ENCODE results near the gene TBX1. TPM values are rescaled to one million over a fixed set of nuclear protein-coding genes. Genes with fewer than 3 reads are reported as not detected.

TBX1 gene
- total RNA-seq, 2 experiments from 2014 or later: not detected

DNA sequence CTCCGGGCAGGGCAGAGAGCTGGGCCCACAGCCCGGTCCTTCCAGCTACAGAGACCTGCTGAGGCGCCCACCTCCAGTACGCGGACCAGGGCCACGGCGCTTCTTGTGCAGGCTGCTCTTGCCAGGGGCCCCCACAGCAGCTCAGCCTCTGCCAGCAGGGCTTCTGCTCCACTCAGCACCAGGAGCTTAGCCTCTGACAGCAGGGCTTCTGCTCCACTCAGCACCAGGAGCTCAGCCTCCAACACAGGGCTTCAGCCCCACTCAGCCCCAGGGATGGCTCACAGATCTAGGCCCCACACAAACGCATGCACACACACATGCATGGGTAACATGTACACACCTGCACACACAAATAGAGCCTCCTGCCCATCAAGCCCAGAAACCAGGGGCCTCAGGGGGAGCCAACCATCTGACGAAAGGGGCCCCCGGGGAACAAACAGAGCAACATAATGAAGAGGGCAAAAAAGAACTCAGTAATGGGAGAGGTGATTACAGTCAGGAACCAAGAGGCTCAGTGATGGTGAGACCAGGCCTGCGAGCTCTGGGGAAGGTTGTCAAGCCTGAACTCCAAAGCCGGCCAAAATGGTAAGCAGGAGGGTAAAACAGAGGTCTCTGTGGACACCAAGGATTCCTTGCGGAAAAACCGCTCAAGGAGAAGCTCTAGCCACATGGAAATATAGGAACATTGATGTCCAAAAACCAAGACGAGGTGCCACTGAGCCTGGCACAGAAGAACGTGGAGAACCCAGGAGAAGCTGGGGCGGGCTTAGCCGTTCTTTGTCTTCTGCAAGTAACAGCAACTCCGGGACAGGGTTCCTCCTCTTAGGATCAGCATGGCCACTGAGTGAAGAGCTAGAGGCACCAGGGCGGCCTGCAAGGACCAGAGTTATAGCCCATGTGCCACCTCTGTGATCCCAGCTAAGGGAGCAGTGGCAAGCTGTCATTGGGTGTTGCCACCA lies 47.6 kb downstream of the TBX1 start:
- Mint-ChIP-seq H3K9me3 (ENCODE audit: low read depth) (no peaks in the 10 kb centered on the region), H3K36me3 (ENCODE audit: low read depth) (peaks cover 6% of the 10 kb centered on the region), H3K4me1 (no peaks in the 10 kb centered on the region), H3K27me3 (no peaks in the 10 kb centered on the region), H3K27ac (no peak overlapping the region), H3K4me3 (no peak overlapping the region)
- CTCF ChIA-PET: interaction anchor here (1.3 kb wide), 1 partner anchor 78 kb away, joined by 3 read pairs; no protein-coding TSS in a partner anchor
- POLR2A ChIA-PET: no interaction called here
- intact Hi-C loops (cut with DNase I, micrococcal nuclease): no loop called here
- DNase-seq (no peak), ATAC-seq (no peak)

DNA sequence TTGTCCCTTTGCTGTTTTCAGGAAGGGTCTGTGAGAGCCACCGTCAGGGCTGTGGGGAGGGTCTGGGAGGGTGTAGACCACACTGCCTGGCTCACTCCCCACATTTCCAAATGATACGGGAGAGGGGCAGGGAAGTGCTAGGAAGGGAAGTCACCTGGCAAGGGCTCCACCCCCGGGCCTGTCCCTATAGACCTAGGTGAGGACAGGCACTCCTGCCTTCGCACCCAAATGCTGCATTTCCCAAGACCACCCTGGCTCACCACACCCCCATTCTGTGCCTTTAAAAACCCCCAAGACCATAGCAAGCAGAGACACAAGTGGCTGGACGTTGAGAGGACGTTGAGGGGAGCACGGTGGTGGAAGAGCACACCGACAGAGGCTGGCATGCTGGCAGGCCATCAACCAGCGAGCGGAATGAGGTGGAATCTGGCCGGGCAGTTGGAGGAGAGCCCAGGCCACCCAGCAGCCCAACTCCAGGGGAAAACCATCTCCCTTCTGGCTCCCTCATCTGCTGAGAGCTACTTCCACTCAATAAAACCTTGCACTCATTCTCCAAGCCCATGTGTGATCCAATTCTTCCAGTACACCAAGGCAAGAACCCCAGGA lies 48.4 kb downstream of the TBX1 start:
- Mint-ChIP-seq H3K4me3 (no peak overlapping the region), H3K9me3 (ENCODE audit: low read depth) (no peaks in the 10 kb centered on the region), H3K27me3 (no peaks in the 10 kb centered on the region), H3K27ac (no peak overlapping the region), H3K4me1 (no peaks in the 10 kb centered on the region), H3K36me3 (ENCODE audit: low read depth) (peaks cover 6% of the 10 kb centered on the region)
- ChIA-PET POLR2A (no interaction called here), CTCF (interaction anchor here (0.7 kb wide), 1 partner anchor 46 kb away, joined by 3 read pairs; no protein-coding TSS in a partner anchor)
- intact Hi-C loops (cut with DNase I, micrococcal nuclease): no loop called here
- DNase-seq (no peak), ATAC-seq (no peak)

DNA sequence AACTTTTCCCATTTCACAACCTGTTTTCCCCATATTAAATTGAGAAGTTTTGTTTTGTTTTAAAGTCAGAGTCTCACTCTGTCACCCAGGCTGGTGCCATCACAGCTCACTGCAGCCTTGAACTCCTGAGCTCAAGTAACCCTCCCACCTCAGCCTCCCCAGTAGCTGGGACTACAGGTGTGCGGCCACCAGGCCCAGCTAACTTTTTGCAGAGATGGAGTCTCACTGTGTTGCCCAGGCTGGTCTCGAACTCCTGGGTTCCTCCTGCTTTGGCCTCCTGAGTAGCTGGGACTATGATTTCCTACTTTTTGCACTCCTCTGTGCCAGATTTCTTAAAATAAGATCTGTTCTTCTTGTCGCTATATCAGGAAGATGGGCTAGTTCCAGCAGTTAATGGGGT lies 49.2 kb downstream of the TBX1 start:
- no peak overlapping the region for H3K4me3 Mint-ChIP-seq
- DNase-seq (no peak), ATAC-seq (no peak)
- H3K27ac Mint-ChIP-seq: no peak overlapping the region
- POLR2A ChIA-PET: no interaction called here
- no peaks in the 10 kb centered on the region for H3K27me3 Mint-ChIP-seq
- no peaks in the 10 kb centered on the region for H3K9me3 Mint-ChIP-seq (ENCODE audit: low read depth)
- CTCF ChIA-PET: interaction anchor here (0.7 to 1.0 kb wide), 2 partner anchors 37 to 45 kb away, joined by 3 to 5 read pairs; no protein-coding TSS in a partner anchor
- intact Hi-C loops (cut with DNase I, micrococcal nuclease): no loop called here
- H3K4me1 Mint-ChIP-seq: no peaks in the 10 kb centered on the region
- H3K36me3 Mint-ChIP-seq (ENCODE audit: low read depth): peaks cover 6% of the 10 kb centered on the region

DNA sequence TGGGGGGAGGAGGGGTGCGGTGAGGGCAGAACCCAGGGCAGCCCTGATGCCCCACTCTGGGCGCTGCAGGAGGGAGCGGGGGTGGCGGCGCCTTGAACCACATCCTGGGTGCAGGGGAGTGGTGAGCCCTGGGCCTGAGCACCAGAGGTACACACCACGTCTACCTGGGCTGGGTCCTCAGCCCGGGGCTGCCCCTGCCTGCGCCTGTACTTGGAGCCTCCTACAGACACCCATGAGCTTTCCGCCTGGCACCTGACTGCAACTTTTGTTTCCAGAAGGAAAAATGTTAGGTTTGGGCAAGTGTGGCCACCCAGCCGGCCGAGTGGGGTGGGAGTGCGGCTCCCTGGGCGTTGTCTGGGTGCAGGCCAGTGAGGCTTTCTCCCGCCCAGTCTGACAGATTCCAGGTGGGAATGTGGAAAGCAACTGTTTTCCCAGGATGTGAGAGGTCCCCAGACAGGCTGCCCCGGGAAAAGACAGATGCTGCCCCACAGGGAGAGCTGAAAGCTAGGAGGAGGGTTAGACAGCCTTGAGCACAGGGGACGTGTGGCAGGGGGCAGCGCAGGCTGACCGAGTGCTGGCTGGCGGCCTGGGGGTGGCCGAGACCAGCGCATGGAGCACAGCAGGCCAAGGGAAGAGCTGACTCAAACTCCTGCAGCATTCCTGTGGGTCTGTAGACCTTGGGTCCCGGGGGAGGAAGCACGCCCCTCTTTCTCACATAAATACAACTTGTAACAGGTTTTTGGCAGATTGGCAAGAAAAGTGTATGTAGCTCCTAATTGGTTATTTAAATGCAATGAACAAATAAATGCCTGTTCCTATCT lies 50.0 kb downstream of the TBX1 start:
- H3K9me3 Mint-ChIP-seq (ENCODE audit: low read depth): no peaks in the 10 kb centered on the region
- H3K27ac Mint-ChIP-seq: no peak overlapping the region
- ChIA-PET POLR2A (no interaction called here), CTCF (interaction anchor here (1.0 kb wide), 1 partner anchor 38 kb away, joined by 5 read pairs; no protein-coding TSS in a partner anchor)
- DNase-seq (peak; percentile 36), ATAC-seq (peak; percentile 71)
- no peak overlapping the region for H3K4me3 Mint-ChIP-seq
- peaks cover 6% of the 10 kb centered on the region for H3K36me3 Mint-ChIP-seq (ENCODE audit: low read depth)
- intact Hi-C loops (cut with DNase I, micrococcal nuclease): no loop called here
- no peaks in the 10 kb centered on the region for H3K27me3 Mint-ChIP-seq
- no peaks in the 10 kb centered on the region for H3K4me1 Mint-ChIP-seq

DNA sequence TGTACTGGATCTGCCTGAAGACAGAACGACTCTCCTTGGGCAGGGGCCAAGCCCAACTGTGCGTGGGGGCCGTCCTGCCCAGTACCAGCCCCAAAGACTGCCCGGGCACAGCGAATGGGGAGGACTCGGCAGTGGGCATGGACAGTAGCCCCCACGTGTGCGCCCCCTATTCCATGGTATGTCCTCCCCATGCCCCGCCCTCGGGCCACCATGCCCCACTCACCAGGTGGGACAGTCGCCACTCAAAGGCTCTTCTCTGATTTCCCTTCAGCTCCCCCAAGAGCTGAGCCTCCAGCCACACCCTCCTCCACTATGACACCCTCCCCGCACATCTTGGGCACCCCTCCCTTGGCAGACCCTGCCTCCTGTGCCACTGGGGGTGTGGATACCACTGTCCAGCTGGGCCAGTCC lies 50.6 kb downstream of the TBX1 start:
- ChIA-PET CTCF (no interaction called here), POLR2A (no interaction called here)
- H3K4me3 Mint-ChIP-seq: no peak overlapping the region
- intact Hi-C loops (cut with DNase I, micrococcal nuclease): no loop called here
- peaks cover 6% of the 10 kb centered on the region for H3K36me3 Mint-ChIP-seq (ENCODE audit: low read depth)
- no peak for ATAC-seq
- H3K9me3 Mint-ChIP-seq (ENCODE audit: low read depth): no peaks in the 10 kb centered on the region
- no peak overlapping the region for H3K27ac Mint-ChIP-seq
- no peak for DNase-seq
- H3K4me1 Mint-ChIP-seq: no peaks in the 10 kb centered on the region
- no peaks in the 10 kb centered on the region for H3K27me3 Mint-ChIP-seq

DNA sequence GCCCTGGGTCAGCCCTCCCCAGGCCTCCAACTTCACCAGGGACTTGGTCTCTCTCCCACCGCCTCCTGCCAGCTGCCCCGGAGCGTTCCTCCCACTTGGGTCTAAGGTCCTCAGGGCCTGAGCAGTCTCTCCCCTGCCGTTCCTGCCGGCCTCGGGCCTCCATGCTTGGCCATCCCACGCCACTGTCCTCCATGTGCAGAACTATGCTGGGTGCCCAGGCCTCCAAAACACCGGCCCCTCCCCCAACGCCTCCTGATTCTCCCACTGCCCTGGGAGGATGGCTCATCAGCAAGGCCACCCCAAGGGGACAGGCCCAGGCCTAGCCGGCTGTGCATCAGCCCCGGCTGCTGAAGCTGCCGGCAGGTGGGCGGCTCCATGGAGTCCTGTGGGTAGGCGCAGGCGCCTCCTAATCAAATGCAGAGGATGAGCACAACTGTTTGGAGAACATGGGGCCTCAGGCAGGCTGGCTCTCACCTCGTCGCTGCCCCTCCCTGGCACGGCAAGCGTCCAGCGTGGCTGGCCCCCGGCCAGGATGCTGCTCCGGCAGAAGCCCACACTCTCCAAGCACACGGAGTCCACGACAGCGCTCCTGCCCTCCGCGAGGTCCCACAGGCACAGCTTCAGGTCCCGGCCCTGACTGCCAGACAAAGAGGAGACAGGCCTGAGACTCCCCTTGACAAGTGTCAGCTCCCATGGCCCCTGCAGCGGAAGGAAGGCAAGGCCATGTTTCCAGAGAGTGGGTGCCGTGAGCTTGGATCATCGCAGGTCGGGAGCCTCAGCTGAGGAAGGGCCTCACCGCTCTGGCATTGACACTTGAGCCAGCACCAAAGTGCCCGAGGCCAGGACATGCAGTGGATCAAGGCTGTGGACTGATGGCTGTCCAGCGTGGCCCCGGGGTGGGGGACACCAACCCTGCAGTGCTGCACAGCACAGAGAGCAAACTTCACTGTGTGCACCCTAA lies 51.5 kb downstream of the TBX1 start:
- CTCF ChIA-PET: no interaction called here
- no peaks in the 10 kb centered on the region for H3K4me1 Mint-ChIP-seq

DNA sequence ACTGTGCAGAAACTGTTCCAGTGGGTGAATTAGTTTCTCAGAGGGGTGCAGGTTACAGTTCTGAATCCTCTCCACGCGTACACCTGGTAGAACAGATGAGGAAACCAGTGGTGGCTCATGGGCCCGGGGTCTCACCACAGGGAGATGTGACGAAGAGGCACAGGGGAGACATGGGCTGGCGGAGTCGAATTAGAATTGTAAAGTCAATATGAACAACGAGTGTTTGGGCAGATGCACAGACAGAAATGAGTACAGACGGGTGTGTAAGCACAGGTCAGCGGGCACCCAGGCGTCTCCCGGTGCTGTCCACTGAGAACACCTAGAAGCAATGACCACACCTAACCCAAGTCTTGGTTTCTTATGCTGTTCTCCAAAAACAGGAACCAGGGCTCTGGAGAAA lies 52.3 kb downstream of the TBX1 start:
- ChIA-PET CTCF (no interaction called here), POLR2A (no interaction called here)
- no peak for ATAC-seq
- no peaks in the 10 kb centered on the region for H3K27me3 Mint-ChIP-seq
- no peak overlapping the region for H3K4me3 Mint-ChIP-seq
- intact Hi-C loops (cut with DNase I, micrococcal nuclease): no loop called here
- no peaks in the 10 kb centered on the region for H3K9me3 Mint-ChIP-seq (ENCODE audit: low read depth)
- H3K27ac Mint-ChIP-seq: no peak overlapping the region
- no peak for DNase-seq
- H3K36me3 Mint-ChIP-seq (ENCODE audit: low read depth): peaks cover 3% of the 10 kb centered on the region
- no peaks in the 10 kb centered on the region for H3K4me1 Mint-ChIP-seq

More for the DNA sequence above, 51.5 kb downstream of the TBX1 start:
- peaks cover 3% of the 10 kb centered on the region for H3K36me3 Mint-ChIP-seq (ENCODE audit: low read depth)
- intact Hi-C loops (cut with DNase I, micrococcal nuclease): no loop called here
- ATAC-seq (no peak), DNase-seq (no peak)
- H3K27me3 Mint-ChIP-seq: no peaks in the 10 kb centered on the region
- H3K4me3 Mint-ChIP-seq: no peak overlapping the region
- no peaks in the 10 kb centered on the region for H3K9me3 Mint-ChIP-seq (ENCODE audit: low read depth)
- POLR2A ChIA-PET: no interaction called here
- H3K27ac Mint-ChIP-seq: no peak overlapping the region

DNA sequence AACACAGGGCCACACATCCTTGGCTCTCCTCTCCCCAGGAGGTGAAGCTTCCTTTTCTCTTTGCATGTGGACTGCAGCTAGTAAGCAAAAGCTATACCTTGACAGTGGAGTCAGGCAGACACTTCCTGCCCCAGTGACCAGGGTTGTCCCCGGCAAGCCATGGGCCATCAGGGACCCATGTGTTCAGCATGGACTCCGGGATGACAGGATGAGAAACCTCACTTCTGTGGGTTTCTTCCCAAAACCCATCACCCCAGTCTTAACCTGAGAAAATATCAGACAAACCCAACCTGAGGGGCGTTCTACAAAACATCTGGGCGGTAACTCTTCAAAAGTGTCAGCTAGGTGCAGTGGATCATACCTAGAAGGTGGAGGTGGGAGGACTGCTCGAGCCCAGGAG lies 53.9 kb downstream of the TBX1 start:
- Mint-ChIP-seq H3K27me3 (no peaks in the 10 kb centered on the region), H3K4me3 (no peak overlapping the region), H3K36me3 (ENCODE audit: low read depth) (peaks cover 3% of the 10 kb centered on the region), H3K4me1 (no peaks in the 10 kb centered on the region), H3K27ac (no peak overlapping the region), H3K9me3 (ENCODE audit: low read depth) (no peaks in the 10 kb centered on the region)
- no peak for DNase-seq
- POLR2A ChIA-PET: no interaction called here
- no peak for ATAC-seq
- intact Hi-C loops (cut with DNase I, micrococcal nuclease): no loop called here
- CTCF ChIA-PET: interaction anchor here (1.0 kb wide), 1 partner anchor 96 kb away, joined by 4 read pairs; no protein-coding TSS in a partner anchor

DNA sequence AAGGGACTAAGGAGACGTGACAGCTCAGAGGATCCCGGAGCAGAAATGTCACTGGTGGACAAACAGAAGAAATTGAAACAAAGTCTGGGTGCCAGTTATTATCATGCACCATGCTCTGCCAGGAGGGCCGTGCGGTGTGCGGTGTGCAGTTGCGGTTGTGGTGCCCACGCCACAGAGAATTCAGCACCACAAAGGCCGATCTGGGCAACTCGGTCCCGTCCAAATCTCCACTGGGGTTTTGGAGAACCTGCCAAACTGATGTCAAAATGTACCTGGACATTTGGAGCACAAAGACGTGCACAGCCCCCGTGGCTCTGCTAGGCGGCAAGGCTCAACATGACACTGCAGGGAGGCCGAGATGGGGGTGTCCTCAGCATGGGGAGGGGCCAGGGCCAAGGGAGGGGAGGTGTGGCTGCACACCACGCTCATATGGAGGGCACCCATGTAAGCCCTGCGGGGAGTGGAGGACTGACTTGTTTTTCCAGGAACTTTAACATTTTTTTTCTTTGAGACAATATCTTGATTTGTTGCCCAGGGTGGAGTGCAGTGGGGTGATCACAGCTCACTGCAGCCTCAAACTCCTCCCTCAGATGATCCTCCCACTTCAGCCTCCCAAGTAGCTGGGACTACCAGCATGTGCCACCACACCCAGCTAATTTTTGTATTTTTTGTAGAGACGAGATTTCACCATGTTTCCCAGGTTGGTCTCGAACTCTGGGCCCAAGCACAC lies 54.7 kb downstream of the TBX1 start:
- Mint-ChIP-seq H3K4me3 (no peak overlapping the region), H3K27ac (no peak overlapping the region), H3K4me1 (no peaks in the 10 kb centered on the region), H3K36me3 (ENCODE audit: low read depth) (peaks cover 3% of the 10 kb centered on the region), H3K27me3 (no peaks in the 10 kb centered on the region), H3K9me3 (ENCODE audit: low read depth) (no peaks in the 10 kb centered on the region)
- ChIA-PET CTCF (no interaction called here), POLR2A (no interaction called here)
- intact Hi-C loops (cut with DNase I, micrococcal nuclease): no loop called here
- DNase-seq (no peak), ATAC-seq (no peak)

DNA sequence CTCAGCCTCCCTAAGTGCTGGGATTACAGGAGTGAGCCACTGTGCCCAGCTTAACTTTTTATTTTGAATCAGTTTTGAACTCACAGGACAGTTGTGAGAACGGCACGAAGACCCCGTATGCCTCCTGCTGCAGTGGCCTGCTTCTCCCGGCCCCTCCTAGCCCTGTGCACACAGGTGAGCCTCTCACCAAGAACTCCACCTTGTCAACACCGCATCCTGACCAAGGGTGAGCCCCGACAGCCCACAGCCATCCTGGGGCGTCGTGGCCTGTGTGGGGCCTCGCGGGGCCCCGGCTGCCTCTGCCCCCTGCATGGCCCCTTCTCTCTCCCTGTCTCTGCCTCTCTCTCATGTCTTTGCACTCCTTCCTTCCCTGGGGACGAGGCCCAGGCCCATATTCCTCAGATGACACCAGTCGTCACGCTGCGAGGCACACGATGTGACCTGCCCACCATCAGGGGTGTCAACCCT lies 55.3 kb downstream of the TBX1 start:
- Mint-ChIP-seq H3K4me3 (no peak overlapping the region), H3K27me3 (no peaks in the 10 kb centered on the region), H3K9me3 (ENCODE audit: low read depth) (no peaks in the 10 kb centered on the region), H3K27ac (no peak overlapping the region), H3K36me3 (ENCODE audit: low read depth) (peaks cover 3% of the 10 kb centered on the region), H3K4me1 (no peaks in the 10 kb centered on the region)
- POLR2A ChIA-PET: no interaction called here
- CTCF ChIA-PET: no interaction called here
- intact Hi-C loops (cut with DNase I, micrococcal nuclease): no loop called here
- ATAC-seq (no peak), DNase-seq (no peak)

Data from activated CD4-positive, alpha-beta T cell treated with anti-CD3 and anti-CD28 coated beads for 36 hours (primary cell).